HepG2 (cell line): Measurements from ENCODE around the gene HRCT1. TPM values are rescaled to one million over a fixed set of nuclear protein-coding genes. Genes with fewer than 3 reads are reported as not detected.
A peak's percentile ranks its signal among the peaks of the same experiment; 100 is the strongest.

Experiments used
- ATAC-seq: fragments of 200-7000 bp; cut with Tn5 transposase; 3 replicates; pipeline ENCODE4 v1.9.1; 2020; ENCODE audit warnings: mild to moderate bottlenecking, moderate library complexity
- BruUV-seq: library from RNA; stranded (reverse); fragments of 400-500 nt; replicated peaks from 2 replicates; lab custom pipeline; 2021; lab: Mats Ljungman, UMichigan
- CTCF ChIA-PET: fragments of 300-600 bp; formaldehyde crosslinking; extraction: SDS; loops from one replicate; lab custom pipeline; 2021; ENCODE audit warnings: low total read pairs, inconsistent platforms, low intra/inter-chr PET ratio; lab: Yijun Ruan, JAX
- POLR2A ChIA-PET: fragments of 350-600 bp; sonication (Branson Sonifier 250); formaldehyde crosslinking; loops from one replicate; lab custom pipeline; 2020; ENCODE audit warnings: antibody characterized with exemption, inconsistent platforms; lab: Yijun Ruan, JAX
- DNase-seq: peaks from one replicate; pipeline ENCODE4 v3.0.0-alpha.2; 2015; ENCODE audit warnings: low spot score
- FAIRE-seq: peaks from 3 replicates; lab custom pipeline; 2011; peaks lifted over from hg19 to GRCh38; lab: Jason Lieb, UNC
- H2AFZ ChIP-seq: one replicate; pipeline ENCODE4 v1.6.1; 2011; ENCODE audit warnings: low read length, inconsistent platforms
- H3K27ac ChIP-seq: fragments of 300-600 bp; 3 replicates; pipeline ENCODE4 v1.8.0; 2011; ENCODE audit warnings: mixed run types, mild to moderate bottlenecking, mixed read lengths, low read length, inconsistent platforms; ENCODE audit not compliant: insufficient read depth; ENCODE audit errors: extremely low read length
- H3K27me3 ChIP-seq, 2 experiments: fragments of 200-600 bp in 1 of 2; 2 replicates in 1 of 2; 3 replicates in 1 of 2; pipeline versions ENCODE4 v1.6.0 to v1.8.0; 2011; ENCODE audit warnings: low read length in 2 of 2, mild to moderate bottlenecking in 2 of 2, moderate library complexity in 2 of 2, inconsistent platforms in 1 of 2; ENCODE audit not compliant: insufficient read depth in 2 of 2, control insufficient read depth in 1 of 2
- H3K36me3 ChIP-seq, 2 experiments: fragments of 200-600 bp in 1 of 2; replicated peaks in 1 of 2; 2 replicates in 1 of 2; 3 replicates in 1 of 2; pipeline versions ENCODE4 v1.5.1 to v1.8.0; 2011; ENCODE audit warnings: low read length in 2 of 2, inconsistent platforms in 1 of 2; ENCODE audit not compliant: insufficient read depth in 2 of 2, control insufficient read depth in 1 of 2
- H3K4me1 ChIP-seq: 2 replicates; pipeline ENCODE4 v1.5.1; 2012; ENCODE audit warnings: low read length, inconsistent platforms; ENCODE audit not compliant: insufficient read depth
- H3K4me2 ChIP-seq: 2 replicates; pipeline ENCODE4 v1.6.0; 2011; ENCODE audit warnings: low read depth, low read length, inconsistent platforms
- H3K4me3 ChIP-seq, 3 experiments: fragments of 200-600 bp in 1 of 3; sonication (generic), shearing (Covaris generic) in 1 of 3; replicated peaks in 1 of 3; 2 replicates each; pipeline ENCODE4 v1.5.1; 2011 to 2016; ENCODE audit warnings: low read length in 3 of 3, inconsistent platforms in 2 of 3, low read depth in 2 of 3, mild to moderate bottlenecking in 2 of 3, control low read depth in 1 of 3, mixed read lengths in 1 of 3; ENCODE audit not compliant: insufficient read depth in 1 of 3
- H3K79me2 ChIP-seq: one replicate; pipeline ENCODE4 v1.6.1; 2011; ENCODE audit warnings: low read length, inconsistent platforms; ENCODE audit not compliant: insufficient read depth
- H3K9ac ChIP-seq: 2 replicates; pipeline ENCODE4 v1.6.0; 2011; ENCODE audit warnings: mild to moderate bottlenecking, low read depth, low read length, inconsistent platforms; ENCODE audit not compliant: insufficient read depth
- H3K9me3 ChIP-seq: 2 replicates; pipeline ENCODE4 v1.5.1; 2012; ENCODE audit warnings: mild to moderate bottlenecking, low read length
- H4K20me1 ChIP-seq: 2 replicates; pipeline ENCODE4 v1.6.0; 2011; ENCODE audit warnings: inconsistent platforms, mild to moderate bottlenecking, low read length, moderate library complexity; ENCODE audit not compliant: insufficient read depth
- ZNF3 ChIP-seq: IDR thresholded peaks from 2 replicates; pipeline ENCODE4 v1.7.0; 2017; ENCODE audit warnings: inconsistent platforms
- WGBS: methylation state at CpG from one replicate; pipeline ENCODE4 v1.1.6; 2017; ENCODE audit warnings: low lambda C conversion rate; 5-methylcytosine and 5-hydroxymethylcytosine counted together
- in situ Hi-C: cut with HindIII; loops from 2 replicates; pipeline ENCODE4 v1.10.0; 2017; ENCODE audit warnings: low pct_unique_long_range_greater_than_20kb; ENCODE audit not compliant: extremely low pct_ligation_motif_present
- intact Hi-C: fragments of 100-400 bp; cut with micrococcal nuclease; formaldehyde crosslinking; loops from one replicate; pipeline ENCODE4 v1.10.0; 2022; ENCODE audit not compliant: unreplicated experiment
- polyA plus RNA-seq, 8 experiments: library from polyadenylated mRNA; depleted of rRNA in 3 of 8; stranded (reverse) in 7 of 8; unstranded in 1 of 8; fragments of >200 nt; fragmentation: Illumina TruSeq in 4 of 8; extraction: Trizol in 4 of 8; gene quantifications; 2 replicates each; pipeline versions ENCODE4 v1.2.1 to v1.2.3, GENCODE V29; 2011 to 2016; ENCODE audit warnings: low read depth in 4 of 8, missing spikeins in 1 of 8, mixed read lengths in 1 of 8; ENCODE audit not compliant: insufficient read depth in 1 of 8
- total RNA-seq, 5 experiments: library from RNA; depleted of rRNA; stranded (reverse); fragments of >200 nt; fragmentation: Illumina TruSeq; extraction: Trizol; gene quantifications; 2 replicates each; pipeline ENCODE4 v1.2.3, GENCODE V29; 2016; ENCODE audit warnings: low read depth in 1 of 5
- TF ChIP-seq, protein P1 (sequence below), 2 experiments: fragments of 450-650 bp in 1 of 2; sonication (generic) in 1 of 2; formaldehyde crosslinking in 1 of 2; IDR thresholded peaks; 2 replicates each; pipeline versions ENCODE4 v1.6.1 to v1.8.0; 2016 to 2022; ENCODE audit warnings: antibody characterized with exemption in 1 of 2, mild to moderate bottlenecking in 1 of 2, missing genetic modification reagents in 1 of 2

HRCT1 gene
- total and polyA plus RNA-seq, 2 of the 13 experiments (the other 11 are each of a cell fraction or from before 2014, with no cell fraction given): 0.13 TPM; not detected in 1

DNA sequence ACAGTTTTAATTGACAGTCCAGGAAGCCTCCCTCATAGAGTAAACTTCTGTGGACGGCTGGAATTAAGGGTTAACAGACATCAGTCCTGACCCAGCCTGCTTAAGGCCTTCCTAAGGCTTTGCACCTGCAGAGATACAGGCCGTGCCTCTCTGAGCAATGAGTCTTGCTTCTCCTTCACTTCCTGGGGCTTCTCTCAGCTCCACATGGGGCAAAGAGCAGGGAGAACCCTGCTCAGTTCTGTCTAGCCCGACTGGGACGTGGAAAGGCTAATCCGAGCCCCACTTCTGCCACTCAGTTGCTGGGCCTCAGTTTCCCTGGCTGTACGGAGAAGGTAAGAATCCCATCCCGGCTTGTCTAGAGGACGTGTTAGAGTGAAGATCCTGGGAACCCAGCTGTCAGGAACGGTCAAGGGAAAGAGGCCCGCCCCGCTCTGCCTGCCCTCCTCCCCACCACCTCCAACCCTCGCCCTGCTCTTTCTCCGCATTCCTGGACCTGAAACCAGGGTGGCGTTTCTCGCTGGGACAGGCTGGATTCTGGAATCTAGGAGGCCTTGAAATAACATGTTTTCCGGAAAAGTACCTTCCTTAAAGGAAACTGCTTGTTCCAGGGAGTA lies 9.8 kb downstream of the HRCT1 start:
- no peak for DNase-seq
- Histone ChIP-seq H3K9ac (peak overlapping the region; percentile 18; the same call in 1 of the 2 replicates), H2AFZ (peak overlapping the region; percentile 2), H3K27me3 (peaks cover 0 to 4% of the 10 kb centered on the region in 2 experiments; a peak in 1 of 5 replicates), H3K4me1 (peaks cover 66% of the 10 kb centered on the region), H3K4me3 (peak overlapping the region in 2 of 3 experiments; percentile 19 to 46; a peak in 2 of 6 replicates), H3K36me3 (no peaks in the 10 kb centered on the region)
- intact Hi-C loops: loop anchor here (2.0 kb wide), 1 partner anchor 13 kb away; no protein-coding TSS in a partner anchor
- TF ChIP-seq, protein P1, sequence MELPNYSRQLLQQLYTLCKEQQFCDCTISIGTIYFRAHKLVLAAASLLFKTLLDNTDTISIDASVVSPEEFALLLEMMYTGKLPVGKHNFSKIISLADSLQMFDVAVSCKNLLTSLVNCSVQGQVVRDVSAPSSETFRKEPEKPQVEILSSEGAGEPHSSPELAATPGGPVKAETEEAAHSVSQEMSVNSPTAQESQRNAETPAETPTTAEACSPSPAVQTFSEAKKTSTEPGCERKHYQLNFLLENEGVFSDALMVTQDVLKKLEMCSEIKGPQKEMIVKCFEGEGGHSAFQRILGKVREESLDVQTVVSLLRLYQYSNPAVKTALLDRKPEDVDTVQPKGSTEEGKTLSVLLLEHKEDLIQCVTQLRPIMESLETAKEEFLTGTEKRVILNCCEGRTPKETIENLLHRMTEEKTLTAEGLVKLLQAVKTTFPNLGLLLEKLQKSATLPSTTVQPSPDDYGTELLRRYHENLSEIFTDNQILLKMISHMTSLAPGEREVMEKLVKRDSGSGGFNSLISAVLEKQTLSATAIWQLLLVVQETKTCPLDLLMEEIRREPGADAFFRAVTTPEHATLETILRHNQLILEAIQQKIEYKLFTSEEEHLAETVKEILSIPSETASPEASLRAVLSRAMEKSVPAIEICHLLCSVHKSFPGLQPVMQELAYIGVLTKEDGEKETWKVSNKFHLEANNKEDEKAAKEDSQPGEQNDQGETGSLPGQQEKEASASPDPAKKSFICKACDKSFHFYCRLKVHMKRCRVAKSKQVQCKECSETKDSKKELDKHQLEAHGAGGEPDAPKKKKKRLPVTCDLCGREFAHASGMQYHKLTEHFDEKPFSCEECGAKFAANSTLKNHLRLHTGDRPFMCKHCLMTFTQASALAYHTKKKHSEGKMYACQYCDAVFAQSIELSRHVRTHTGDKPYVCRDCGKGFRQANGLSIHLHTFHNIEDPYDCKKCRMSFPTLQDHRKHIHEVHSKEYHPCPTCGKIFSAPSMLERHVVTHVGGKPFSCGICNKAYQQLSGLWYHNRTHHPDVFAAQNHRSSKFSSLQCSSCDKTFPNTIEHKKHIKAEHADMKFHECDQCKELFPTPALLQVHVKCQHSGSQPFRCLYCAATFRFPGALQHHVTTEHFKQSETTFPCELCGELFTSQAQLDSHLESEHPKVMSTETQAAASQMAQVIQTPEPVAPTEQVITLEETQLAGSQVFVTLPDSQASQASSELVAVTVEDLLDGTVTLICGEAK (IDR thresholded peaks at IDR 0.05): no peak
- TF ChIP-seq, protein P1 (CRISPR knock-in tag; IDR thresholded peaks at IDR 0.05): no peak
- no peak for TF ChIP-seq ZNF3 (CRISPR knock-in tag)
- TF ChIP-seq, all 625 proteins: peak for 0
- no peaks in the 10 kb centered on the region for H3K79me2 ChIP-seq
- FAIRE-seq: no peak
- in situ Hi-C loops: no loop called here
- H3K4me2 ChIP-seq: peak overlapping the region; percentile 69
- ATAC-seq: peak; percentile 27; the same call in 2 of the 3 replicates
- H3K27ac ChIP-seq: no peak overlapping the region
- no peaks in the 10 kb centered on the region for H4K20me1 ChIP-seq
- BruUV-seq: no TSS peak
- WGBS: 16% methylated on average over 10 of the region's 16 CpGs
- ChIA-PET POLR2A (no interaction called here), CTCF (no interaction called here)
- H3K9me3 ChIP-seq: no peaks in the 10 kb centered on the region
